Right lung (tissue), 10 donors: ENCODE results near the gene ARRDC5. TPM values are rescaled to one million over a fixed set of nuclear protein-coding genes. Genes with fewer than 3 reads are reported as not detected.
A peak's percentile ranks its signal among the peaks of the same experiment; 100 is the strongest.
"Not testable (repeated sequence)": the region's sequence is repeated elsewhere in the genome, so short reads cannot be mapped to it uniquely, and the experiment has no call there.

ENCODE experiments used
- DNase-seq, 2 donors: peaks; one replicate each; pipeline ENCODE4 v3.0.0-alpha.2; 2013
- long read RNA-seq, 8 donors: transcript quantifications; one replicate each; lab custom pipeline, GENCODE V29; 2026
- polyA plus RNA-seq, 5 donors: library from polyadenylated mRNA; unstranded; fragments of 120-200 nt; gene quantifications; one replicate each; pipeline versions ENCODE4 v1.2.1 to v1.2.3, GENCODE V29; 2013; ENCODE audit warnings: inconsistent platforms in 1 of 5, low replicate concordance in 1 of 5; ENCODE audit not compliant: insufficient read length in 5 of 5, insufficient read depth in 1 of 5

The ARRDC5 gene
- under 1 TPM in 3 of 5 donors, not detected in 2; 0.06 to 0.18 (median 0.12) TPM for polyA plus RNA-seq
- long read RNA-seq, donor 1, result 0 reads
- long read RNA-seq, donor 2, result 0 reads
- long read RNA-seq, donor 3, result 0 reads
- long read RNA-seq, donor 4, result 0 reads
- long read RNA-seq, donor 5, result 0 reads
- long read RNA-seq, donor 6, result 0 reads
- long read RNA-seq, donor 7, result 0 reads
- long read RNA-seq, donor 8, result 0 reads

DNA sequence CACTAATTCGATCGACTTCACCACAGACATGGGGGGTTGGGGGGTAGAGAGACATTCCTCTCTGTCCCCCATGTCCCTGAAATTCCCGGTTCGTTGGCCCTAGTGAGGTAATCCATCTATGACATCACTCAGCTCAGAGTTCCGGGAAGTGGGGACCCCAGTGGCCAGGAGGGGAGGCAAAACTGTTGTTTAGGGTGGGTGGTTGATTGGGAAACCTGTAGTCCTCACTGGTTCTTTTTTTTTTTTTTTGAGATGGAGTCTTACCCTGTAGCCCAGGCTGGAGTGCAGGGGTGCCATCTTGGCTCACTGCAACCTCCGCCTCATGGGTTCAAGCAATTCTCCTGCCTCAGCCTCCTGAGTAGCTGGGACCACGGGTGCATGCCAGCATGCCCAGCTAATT lies at the start of gene ARRDC5:
Gene ARRDC5, minus strand, starts transcription at position 101 of the 400 bp plus-strand sequence. Its CDS starts 71 bp downstream, at position 30.
- DNase-seq, result no peak

DNA sequence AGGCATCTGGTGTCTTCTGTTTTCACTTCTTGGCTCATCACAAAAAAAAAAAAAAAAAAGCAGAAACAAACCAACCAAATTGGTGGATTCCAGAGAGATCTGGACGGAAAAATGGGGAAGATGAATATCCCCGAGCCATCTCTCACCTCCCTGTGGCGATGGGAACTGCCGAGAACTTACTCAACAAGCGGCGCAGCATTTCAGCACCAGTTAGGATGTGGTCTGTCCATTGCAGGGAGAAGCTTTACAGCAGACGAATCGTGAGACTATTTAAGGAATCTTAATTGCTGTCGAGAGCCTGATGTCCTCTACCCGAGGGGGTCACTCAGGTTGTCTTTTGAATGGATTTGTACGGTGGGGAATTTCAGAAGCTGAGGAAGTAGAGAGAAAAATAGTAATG lies 49.0 kb upstream of the ARRDC5 start:
- no peak for DNase-seq

DNA sequence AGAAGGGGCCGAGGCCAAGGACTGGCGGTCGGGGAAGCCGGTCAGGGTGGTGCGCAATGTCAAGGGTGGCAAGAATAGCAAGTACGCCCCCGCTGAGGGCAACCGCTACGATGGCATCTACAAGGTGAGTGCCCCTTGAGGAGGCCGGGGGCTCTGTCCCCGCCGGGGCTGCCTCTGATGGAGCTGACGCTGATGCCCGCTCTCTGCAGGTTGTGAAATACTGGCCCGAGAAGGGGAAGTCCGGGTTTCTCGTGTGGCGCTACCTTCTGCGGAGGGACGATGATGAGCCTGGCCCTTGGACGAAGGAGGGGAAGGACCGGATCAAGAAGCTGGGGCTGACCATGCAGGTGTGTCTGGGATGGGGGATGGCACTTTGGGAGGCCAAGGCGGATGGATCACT lies 48.0 kb upstream of the ARRDC5 start:
- DNase-seq, result not testable (repeated sequence)

DNA sequence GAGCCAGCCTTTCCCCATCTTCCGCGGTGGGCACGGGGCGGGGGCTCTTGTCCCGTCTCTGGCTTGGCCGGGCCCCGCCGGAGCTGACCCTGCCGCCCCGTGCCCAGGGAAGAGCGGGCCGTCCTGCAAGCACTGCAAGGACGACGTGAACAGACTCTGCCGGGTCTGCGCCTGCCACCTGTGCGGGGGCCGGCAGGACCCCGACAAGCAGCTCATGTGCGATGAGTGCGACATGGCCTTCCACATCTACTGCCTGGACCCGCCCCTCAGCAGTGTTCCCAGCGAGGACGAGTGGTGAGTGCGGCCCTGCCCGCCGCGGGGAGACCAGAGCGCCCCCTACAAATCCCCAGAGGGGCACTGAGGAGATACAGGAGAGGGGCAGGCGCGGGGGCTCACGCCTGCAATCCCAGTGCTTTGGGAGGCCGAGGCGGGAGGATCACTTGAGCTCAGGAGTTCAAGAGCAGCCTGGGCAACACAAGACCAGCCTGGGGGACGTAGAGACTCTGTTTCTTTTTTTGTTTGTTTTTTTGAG lies 39.0 kb upstream of the ARRDC5 start:
- DNase-seq, result not testable (repeated sequence)

DNA sequence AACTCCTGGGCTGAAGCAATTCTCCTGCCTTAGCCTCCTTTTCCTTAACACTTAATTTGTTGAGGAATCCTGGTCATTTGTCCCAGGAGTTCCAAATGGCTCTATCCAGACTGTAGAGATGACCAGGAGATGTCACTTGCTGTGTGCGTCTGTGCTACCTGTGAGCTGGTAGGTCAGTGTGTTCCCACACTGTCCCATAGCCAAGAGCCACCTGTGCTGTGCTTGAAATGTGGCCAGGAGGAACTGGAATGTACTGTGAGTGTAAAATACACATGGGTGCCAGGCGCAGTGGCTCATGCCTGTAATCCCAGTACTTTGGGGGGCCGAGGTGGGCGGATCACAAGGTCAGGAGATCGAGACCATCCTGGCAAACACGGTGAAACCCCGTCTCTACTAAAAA lies 36.8 kb upstream of the ARRDC5 start:
- no peak for DNase-seq

DNA sequence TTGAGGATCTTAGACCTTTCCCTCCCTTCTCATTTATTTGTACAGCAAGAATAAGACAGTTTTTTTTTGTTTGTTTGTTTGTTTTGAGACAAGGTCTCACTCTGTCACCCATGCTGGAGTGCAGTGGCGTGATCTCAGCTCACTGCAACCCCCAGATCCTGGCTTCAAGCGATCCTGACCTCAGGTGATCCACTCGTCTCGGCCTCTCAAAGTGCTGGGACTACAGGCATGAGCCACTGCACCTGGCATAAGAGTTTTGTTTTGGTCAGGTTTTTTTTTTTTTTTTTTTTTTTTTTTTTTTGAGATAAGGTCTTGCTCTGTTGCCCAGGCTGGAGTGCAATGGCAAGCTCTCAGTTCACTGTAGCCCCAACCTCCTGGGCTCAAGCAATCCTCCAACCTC lies 35.8 kb upstream of the ARRDC5 start:
- DNase-seq, result not testable (repeated sequence)

DNA sequence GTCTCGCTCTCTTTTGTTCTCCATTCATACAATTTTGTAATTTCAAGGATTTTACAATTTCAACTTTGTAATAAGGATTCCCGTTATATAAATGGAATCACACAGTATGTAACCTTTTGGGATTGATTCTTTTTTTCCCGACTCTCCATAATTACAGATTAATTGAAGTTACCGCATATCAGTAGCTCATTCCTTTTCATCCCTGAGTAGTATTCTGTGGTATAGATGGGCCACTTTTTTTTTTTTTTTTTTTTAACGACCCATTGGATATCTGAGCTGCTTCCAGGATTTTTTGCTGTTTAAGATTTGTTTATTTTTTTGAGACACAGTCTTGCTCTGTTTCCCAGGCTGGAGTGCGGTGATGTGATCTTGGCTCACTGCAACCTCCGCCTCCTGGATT lies 34.4 kb upstream of the ARRDC5 start:
- no peak for DNase-seq

DNA sequence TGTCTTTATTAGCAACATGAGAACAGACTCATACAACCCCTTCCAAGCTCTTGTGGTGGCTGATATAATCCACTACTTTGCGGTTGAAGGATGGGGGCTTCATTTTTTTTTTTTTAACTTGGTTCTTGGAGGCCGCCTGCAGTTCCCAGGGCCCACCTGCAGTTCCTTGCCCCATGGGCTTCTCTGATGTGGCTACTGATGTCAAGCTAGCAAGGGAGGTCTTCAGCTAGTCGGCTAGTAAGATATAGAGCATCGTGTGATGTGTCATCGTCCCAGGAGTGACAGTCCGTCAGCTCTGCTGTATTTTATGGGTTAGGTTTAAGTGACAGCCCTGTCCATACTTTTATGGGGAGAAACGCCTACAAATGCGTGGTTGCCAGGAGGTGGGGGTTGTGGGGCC lies 32.7 kb upstream of the ARRDC5 start:
- no peak for DNase-seq

DNA sequence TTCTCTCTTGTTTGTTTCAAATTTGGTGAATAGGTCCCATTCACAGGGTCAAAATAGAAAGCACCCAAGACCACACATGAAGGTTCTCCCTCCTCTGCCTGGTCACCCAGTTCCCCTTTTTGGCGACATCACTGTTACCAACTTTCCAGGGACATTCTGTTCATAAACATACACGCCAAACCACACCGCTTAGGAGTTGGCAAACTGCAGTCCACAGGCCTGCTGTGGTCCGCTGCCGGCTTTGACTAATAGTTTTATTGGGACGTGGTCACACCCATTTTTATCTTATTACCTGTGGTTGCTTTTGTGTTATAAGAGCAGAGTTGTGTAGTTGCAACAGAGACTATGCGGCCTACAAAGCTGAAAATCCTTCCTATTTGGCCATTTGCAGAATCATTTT lies 30.8 kb upstream of the ARRDC5 start:
- no peak for DNase-seq

DNA sequence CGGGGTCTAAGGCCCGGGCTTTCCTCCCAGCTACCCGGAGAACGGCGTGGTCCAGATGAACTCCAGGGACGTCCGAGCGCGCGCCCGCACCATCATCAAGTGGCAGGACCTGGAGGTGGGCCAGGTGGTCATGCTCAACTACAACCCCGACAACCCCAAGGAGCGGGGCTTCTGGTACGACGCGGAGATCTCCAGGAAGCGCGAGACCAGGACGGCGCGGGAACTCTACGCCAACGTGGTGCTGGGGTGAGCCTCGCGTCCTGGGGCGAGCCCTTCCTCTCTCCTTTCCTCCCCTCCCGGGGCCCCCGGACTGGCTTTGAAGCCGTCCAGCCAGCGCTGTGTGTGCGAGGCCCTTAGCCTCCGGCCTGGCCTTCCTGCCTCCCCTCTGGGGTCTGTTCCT lies 30.0 kb upstream of the ARRDC5 start:
- DNase-seq, result no peak

DNA sequence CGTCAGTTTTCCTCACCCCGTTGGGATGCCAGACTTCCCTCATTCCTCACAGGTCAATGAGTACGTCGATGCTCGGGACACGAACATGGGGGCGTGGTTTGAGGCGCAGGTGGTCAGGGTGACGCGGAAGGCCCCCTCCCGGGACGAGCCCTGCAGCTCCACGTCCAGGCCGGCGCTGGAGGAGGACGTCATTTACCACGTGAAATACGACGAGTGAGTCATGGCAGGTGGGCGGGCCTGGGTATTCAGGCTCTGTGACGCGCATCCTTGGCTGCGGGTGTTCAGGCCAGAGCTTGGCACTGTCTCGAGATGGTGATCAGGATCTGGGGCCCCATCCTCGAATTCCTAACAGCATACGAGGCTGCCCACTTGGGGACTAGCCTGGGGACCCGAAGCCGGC lies 28.0 kb upstream of the ARRDC5 start:
- no peak for DNase-seq

DNA sequence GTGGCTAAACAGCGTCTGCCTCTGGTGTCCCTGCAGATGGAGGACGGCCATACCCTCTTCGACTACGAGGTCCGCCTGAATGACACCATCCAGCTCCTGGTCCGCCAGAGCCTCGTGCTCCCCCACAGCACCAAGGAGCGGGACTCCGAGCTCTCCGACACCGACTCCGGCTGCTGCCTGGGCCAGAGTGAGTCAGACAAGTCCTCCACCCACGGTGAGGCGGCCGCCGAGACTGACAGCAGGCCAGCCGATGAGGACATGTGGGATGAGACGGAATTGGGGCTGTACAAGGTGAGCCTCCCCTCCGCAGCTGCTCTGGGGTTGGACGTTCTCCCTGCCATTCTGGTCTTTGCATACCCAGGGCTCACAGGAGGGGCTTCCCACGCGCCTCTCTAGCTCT lies 26.5 kb upstream of the ARRDC5 start:
- DNase-seq, result no peak

DNA sequence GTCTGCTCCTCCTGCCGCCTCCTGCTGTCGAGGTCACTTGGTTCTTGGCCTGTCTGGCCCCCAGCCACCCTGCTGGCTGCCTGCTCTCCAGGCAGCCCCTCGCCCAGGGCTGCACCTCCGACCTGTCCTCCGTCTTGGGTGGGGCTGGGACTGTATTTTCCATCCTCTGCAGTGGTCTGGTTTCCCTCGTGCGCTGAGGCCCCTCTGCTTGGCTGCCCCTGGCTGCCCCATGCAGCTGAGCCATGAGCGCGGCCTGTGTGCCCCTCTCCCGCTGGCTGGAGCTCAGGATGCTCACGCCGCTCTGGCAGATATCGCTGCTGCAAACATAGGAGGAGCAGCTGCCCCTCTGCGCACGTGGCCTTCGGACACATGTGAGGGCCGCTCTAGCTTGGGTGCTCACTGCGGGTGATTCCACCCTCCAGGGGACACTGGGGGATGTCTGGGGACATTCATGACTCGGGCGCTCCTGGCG lies 20.6 kb upstream of the ARRDC5 start:
- DNase-seq, result no peak

DNA sequence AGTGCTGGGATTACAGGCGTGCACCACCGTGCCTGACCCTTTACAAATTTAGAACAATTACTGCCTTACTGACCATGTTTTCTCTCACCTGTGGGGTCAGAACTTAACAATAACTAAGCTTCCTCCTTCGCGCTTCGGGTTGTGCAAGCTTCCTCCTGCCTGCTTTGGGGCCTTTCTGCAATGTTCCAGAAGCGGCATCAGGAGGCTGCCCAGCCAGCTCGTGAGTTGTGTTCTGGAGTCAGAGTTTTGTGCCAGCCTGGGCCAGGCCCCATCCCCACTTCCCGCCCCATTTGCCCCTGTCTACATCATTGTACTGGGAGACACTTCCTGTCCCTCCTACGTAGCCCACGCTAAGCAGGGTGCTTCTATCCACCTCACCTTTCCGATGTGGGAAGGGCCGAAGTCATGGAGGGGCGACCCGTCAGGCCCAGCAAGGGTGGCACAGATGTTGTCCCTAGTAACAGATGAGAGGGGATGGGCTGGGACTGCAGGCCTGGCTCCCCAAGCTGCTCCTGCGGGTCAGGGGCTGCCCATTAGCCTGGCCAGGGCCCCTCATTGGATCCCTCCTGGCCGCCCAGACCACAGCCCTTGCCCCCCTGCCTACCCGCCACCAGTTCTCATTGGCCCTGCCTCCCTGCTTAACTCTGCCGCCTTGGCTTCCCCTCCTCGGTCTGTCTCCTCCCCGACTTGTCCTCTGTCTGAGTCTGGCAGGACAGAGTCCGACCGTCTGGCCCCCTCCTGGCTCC lies 20.0 kb upstream of the ARRDC5 start:
- no peak for DNase-seq

DNA sequence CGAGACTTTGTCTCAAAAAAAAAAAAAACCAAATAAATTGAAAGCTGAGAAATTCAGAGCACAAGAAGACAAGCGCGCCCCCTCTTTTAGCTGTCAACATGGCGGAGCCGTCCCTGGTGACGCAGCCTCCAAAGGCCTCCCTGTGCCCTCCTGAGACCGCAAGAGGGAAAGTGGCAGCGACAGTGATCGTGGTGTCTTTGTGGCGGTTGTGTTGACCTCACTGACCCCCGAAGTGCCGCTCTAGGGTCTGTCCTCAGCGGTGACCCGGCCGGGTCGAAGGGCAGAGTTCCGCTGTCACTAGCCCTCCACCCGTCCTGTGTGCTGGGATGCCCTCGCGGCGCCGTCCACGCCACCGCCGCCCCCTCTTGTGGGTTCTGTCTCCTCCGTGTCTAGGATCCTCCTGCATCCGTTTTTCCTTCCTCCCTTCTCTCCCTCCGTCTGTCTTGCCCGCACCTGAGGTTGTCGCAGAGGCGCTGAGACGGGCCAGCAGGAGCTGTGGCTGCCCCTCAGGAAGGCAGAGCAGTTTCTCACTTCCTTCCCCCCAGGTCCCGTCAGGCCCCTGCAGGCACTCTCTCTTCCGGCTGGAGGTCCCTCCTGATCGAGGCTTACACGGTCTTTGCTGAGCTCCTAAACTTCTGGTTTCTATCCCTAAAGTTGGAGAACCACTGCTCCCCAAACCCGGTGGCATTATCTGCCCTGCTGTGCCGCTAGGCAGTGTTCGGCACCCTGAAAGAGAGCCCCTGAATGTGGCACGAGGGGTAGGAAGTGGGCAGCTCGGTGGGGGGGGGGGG lies 13.8 kb upstream of the ARRDC5 start:
- DNase-seq, result no peak

DNA sequence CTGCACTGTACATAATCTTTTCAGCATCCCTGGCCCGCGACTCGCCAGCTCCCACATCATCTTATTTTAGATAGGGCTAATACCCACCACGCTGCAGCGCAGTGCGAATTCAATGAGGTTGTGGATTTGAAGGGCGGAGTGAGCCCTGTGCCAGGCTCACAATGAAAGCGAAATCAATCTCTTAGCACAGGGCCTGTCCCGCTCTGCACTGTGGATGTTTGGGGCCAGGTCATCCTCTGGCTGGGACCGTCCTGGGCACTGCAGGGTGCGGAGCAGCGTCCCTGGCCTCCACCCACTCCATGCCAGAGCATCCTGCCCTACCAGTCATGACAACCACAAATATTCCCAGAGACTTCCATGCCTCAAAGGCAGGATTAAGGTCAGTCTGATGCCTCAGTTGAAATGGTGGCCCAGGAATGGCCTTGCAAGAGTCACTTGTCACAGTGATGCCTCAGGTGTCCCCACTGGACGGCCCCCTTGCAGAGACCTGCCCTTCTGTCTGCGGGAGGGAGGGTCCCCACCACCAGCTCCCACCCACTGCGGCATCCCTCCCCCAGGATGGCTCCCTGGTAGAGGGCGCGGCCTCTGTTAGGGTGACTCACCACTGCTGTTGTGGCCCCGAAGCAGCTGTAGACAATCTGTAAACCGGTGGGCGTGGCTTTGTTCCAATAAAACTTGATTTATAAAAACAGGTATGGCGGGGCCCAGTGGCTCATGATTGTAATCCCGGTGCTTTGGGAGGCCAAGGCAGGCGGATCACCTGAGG lies 12.2 kb upstream of the ARRDC5 start:
- DNase-seq, result no peak

DNA sequence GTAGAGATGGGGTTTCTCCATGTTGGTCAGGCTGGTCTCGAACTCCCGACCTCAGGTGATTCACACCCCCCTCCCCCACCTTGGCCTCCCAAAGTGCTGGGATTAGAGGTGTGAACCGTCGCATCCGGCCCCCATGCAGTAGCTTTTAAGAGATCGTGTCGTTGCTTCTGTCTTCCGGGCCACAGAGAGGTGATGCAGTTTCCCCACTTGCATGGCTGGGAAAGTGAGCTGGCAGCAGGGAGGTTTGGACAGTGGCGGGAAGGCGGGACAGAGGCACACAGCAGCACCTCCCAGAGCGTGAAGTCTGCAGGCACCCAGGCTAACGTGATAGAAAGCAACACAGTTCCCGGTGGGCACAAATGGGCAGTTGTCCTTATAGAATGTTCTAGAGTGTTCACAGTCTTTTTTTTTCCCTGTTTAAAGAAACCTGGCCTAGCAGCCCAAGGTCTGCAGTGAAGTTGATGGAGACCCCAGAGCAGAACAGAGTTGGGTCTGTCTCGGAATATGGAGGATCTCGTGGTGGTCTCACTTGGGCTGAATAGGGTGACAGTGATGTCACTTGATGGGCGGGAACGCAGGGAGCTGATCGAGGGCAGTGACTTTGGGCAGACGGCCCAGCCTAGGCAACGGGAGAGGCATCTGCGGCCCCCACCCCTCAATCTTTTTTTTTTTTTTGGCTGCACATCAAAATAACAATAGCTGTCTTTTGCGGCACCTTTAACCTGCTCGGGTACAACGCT lies 11.5 kb upstream of the ARRDC5 start:
- DNase-seq, result no peak

DNA sequence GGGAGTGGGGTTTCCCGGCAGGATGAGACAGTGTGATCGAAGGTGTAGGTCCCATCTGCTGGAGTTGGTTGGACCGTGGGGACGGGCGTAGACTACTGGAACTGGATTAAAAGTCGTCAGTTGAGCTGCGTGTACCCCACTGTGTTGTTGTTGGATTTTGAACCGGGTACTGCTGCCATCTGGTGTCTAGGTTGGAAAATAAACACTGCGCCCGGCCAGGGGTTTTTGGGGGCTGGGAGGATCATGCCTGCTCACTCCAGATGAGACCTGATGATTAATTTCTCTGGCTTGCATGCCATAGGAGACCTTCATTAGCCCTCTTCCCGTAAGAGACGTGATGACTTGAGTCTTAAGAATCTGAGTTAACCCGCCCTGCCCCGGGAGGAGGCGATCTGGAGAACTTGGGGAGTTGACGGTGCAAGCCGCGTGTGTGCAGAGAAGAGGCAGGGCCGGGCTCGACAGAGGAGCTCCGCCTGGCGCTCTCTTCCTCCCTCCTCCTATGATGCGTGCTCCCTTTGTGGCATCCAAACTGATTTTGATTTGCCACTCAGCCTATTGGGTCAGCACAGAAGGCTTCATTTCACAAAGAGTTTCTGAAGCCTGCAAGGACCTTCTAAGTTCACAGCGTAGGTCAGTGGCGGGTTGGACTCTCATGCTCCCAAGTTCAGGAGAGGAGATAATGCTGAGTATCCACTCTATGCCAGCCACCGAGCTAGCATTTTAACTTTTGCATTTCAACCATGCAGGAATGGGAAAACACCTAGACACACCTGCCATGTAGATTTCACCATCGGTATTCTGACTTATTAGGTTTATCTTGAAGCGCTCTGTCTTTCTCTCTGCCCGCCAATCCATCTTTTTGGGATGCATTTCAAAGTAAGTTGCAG lies 9.3 kb upstream of the ARRDC5 start:
- peak; percentile 42 to 58 for DNase-seq

DNA sequence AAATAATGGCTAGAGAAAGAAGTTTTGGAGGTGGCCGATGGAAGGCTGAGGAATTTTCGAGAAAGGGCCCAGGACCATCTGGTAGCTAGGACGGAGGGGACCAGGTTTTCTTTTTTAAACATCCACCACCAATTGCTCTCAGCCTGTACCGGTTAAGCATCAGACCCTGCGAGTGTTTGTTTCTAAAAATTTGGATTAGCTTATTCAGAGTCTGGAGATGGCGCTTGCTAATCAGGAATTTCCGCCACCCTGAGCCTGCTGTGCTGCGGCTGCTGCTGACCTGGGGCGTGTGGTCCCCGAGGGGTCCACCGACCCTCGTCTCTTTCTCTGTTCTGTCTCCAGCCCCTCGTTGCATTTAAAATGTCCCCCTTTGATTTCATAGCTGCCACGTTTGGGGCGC lies 8.6 kb upstream of the ARRDC5 start:
- DNase-seq, result no peak
